ENCODE data around the gene SERPINB4. TPM values are rescaled to one million over a fixed set of nuclear protein-coding genes. Genes with fewer than 3 reads are reported as not detected.

The SERPINB4 gene
- total and polyA plus RNA-seq, 12 donors, result not detected

GRCh38 chr18:63626431-63626830, 17.6 kb downstream of the SERPINB4 start:
- H3K27me3 ChIP-seq, result no peaks in the 10 kb centered on the region
- no peak overlapping the region for H3K4me3 ChIP-seq
- no peak overlapping the region for H3K27ac ChIP-seq
- DNase-seq, result no peak
- 63 to 78% (median 74%) methylated on average over 4 of the region's 4 CpGs for WGBS, 4 donors
- no peaks in the 10 kb centered on the region for H3K4me1 ChIP-seq (replicated peaks in 1 of 2)
- no peaks in the 10 kb centered on the region for H3K9me3 ChIP-seq (replicated peaks in 1 of 3)
- no peak for TF ChIP-seq POLR2A (IDR thresholded peaks at IDR 0.05)
- no peak for TF ChIP-seq CTCF (IDR thresholded peaks at IDR 0.05)
- no peaks in the 10 kb centered on the region for H3K36me3 ChIP-seq (replicated peaks in 1 of 2)
- intact Hi-C loops (cut with DNase I), result no loop called here

- H3K4me3 ChIP-seq, result no peak overlapping the region
- intact Hi-C loops (cut with DNase I), result no loop called here
- H3K27ac ChIP-seq, result no peak overlapping the region
- DNase-seq, result no peak
- H3K9me3 ChIP-seq (replicated peaks in 1 of 3), result no peaks in the 10 kb centered on the region
- no peaks in the 10 kb centered on the region for H3K4me1 ChIP-seq (replicated peaks in 1 of 2)
- WGBS, 4 donors, result 80 to 91% (median 85%) methylated on average over 3 of the region's 3 CpGs
- TF ChIP-seq CTCF (IDR thresholded peaks at IDR 0.05) (no peak), POLR2A (IDR thresholded peaks at IDR 0.05) (no peak)
- no peaks in the 10 kb centered on the region for H3K27me3 ChIP-seq
- no peaks in the 10 kb centered on the region for H3K36me3 ChIP-seq (replicated peaks in 1 of 2)
Observed at GRCh38 chr18:63624863-63625262, 19.2 kb downstream of the SERPINB4 start.

GRCh38 chr18:63619661-63620060, 24.4 kb downstream of the SERPINB4 start:
- no peaks in the 10 kb centered on the region for H3K4me1 ChIP-seq (replicated peaks in 1 of 2)
- no peaks in the 10 kb centered on the region for H3K36me3 ChIP-seq (replicated peaks in 1 of 2)
- no peak for DNase-seq
- H3K27me3 ChIP-seq, result no peaks in the 10 kb centered on the region
- no peak overlapping the region for H3K4me3 ChIP-seq
- 86 to 95% (median 90%) methylated on average over 3 of the region's 3 CpGs for WGBS, 4 donors
- TF ChIP-seq POLR2A (IDR thresholded peaks at IDR 0.05), result no peak
- no peak for TF ChIP-seq CTCF (IDR thresholded peaks at IDR 0.05)
- H3K27ac ChIP-seq, result no peak overlapping the region
- no peaks in the 10 kb centered on the region for H3K9me3 ChIP-seq (replicated peaks in 1 of 3)
- intact Hi-C loops (cut with DNase I), result no loop called here

- Histone ChIP-seq H3K4me1 (replicated peaks in 1 of 2) (no peaks in the 10 kb centered on the region), H3K27me3 (no peaks in the 10 kb centered on the region), H3K27ac (no peak overlapping the region), H3K9me3 (replicated peaks in 1 of 3) (no peaks in the 10 kb centered on the region), H3K4me3 (no peak overlapping the region), H3K36me3 (replicated peaks in 1 of 2) (no peaks in the 10 kb centered on the region)
- no peak for DNase-seq
- TF ChIP-seq POLR2A (IDR thresholded peaks at IDR 0.05) (no peak), CTCF (IDR thresholded peaks at IDR 0.05) (no peak)
- 80 to 88% (median 86%) methylated on average over 2 of the region's 2 CpGs for WGBS, 4 donors
- intact Hi-C loops (cut with DNase I), result no loop called here
Observed at GRCh38 chr18:63617915-63618234, 26.2 kb downstream of the SERPINB4 start.
